Thoracic aorta (tissue), 2 donors: Measurements from ENCODE around the gene NGRN. TPM values are rescaled to one million over a fixed set of nuclear protein-coding genes. Genes with fewer than 3 reads are reported as not detected.
"Not testable (repeated sequence)": the region's sequence is repeated elsewhere in the genome, so short reads cannot be mapped to it uniquely, and the experiment has no call there.

Experiments
- ATAC-seq: fragments of 150-250 bp; one replicate; pipeline ENCODE4 v1.8.0; 2017; ENCODE audit warnings: low read depth; ENCODE audit not compliant: insufficient number of reproducible peaks, low FRiP score
- DNase-seq: peaks from one replicate; pipeline ENCODE4 v3.0.0-alpha.2; 2020; ENCODE audit warnings: low spot score
- H3K27ac ChIP-seq, 2 donors: fragments of 200-600 bp; sonication (generic); 1 replicate in 1 of 2; 2 replicates in 1 of 2; pipeline ENCODE4 v1.5.1; 2016; ENCODE audit warnings: mild to moderate bottlenecking in 2 of 2, moderate library complexity in 2 of 2
- H3K27me3 ChIP-seq: fragments of 200-600 bp; sonication (generic); replicated peaks from 2 replicates; pipeline ENCODE4 v1.6.0; 2016; ENCODE audit warnings: mild to moderate bottlenecking; ENCODE audit not compliant: insufficient read depth
- H3K36me3 ChIP-seq: fragments of 200-600 bp; sonication (generic); one replicate; pipeline ENCODE4 v1.5.1; 2016
- H3K4me1 ChIP-seq, 2 donors: fragments of 200-600 bp; sonication (generic); 1 replicate in 1 of 2; 2 replicates in 1 of 2; pipeline versions ENCODE4 v1.5.1 to v1.6.0; 2016; ENCODE audit warnings: low read depth in 2 of 2, mild to moderate bottlenecking in 1 of 2; ENCODE audit not compliant: control insufficient read depth in 1 of 2
- H3K4me3 ChIP-seq: fragments of 200-600 bp; sonication (generic); 2 replicates; pipeline ENCODE4 v1.5.1; 2016; ENCODE audit warnings: mild to moderate bottlenecking
- H3K9me3 ChIP-seq: fragments of 200-600 bp; sonication (generic); 2 replicates; pipeline ENCODE4 v1.5.1; 2016
- CTCF ChIP-seq: fragments of 200-600 bp; sonication (generic); IDR thresholded peaks from one replicate; pipeline ENCODE4 v1.5.1; 2019; ENCODE audit warnings: antibody characterized with exemption
- total RNA-seq, 2 donors: library from RNA; depleted of rRNA; stranded (reverse); fragments of >200 nt; gene quantifications; one replicate each; pipeline versions ENCODE4 v1.1.0 to v1.2.3, GENCODE V29; 2016

The NGRN gene
- total RNA-seq, 2 donors from 2014 or later, result 63.5 to 97.5 TPM

DNA sequence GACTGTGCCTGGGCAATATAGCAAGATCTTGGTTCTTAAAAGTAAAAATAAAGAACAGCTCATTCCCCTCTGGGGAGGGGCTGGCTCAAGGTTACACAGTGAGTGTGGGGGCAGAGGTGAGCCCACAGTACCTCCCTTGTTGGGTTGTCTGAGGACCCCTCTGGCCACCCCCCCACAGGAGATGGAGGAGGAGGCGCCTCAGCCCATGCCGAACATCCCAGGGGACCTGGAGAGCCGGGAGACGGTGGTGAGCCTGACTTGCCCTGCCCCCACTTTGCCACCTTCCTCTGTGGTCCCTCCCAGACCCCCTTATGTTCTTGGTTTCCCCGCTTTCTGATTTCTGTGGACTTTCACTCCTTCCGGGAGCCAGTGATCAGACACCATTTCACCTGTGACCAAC lies 28.7 kb downstream of the NGRN start:
- peaks cover 6 to 26% of the 10 kb centered on the region in 2 donors for H3K4me1 ChIP-seq
- ATAC-seq, result no peak
- TF ChIP-seq CTCF, result no peak

GRCh38 chr15:90294601-90295269 lies 29.3 kb downstream of the NGRN start:
- ATAC-seq (no peak), DNase-seq (no peak)
- Histone ChIP-seq H3K27ac (no peak overlapping the region), H3K9me3 (no peaks in the 10 kb centered on the region), H3K4me1 (peaks cover 6 to 26% of the 10 kb centered on the region in 2 donors), H3K36me3 (no peaks in the 10 kb centered on the region), H3K4me3 (no peak overlapping the region), H3K27me3 (no peaks in the 10 kb centered on the region)
- no peak for TF ChIP-seq CTCF

More for the DNA sequence above, 28.7 kb downstream of the NGRN start:
- Histone ChIP-seq H3K27me3 (no peaks in the 10 kb centered on the region), H3K36me3 (no peaks in the 10 kb centered on the region), H3K27ac (no peak overlapping the region), H3K9me3 (no peaks in the 10 kb centered on the region), H3K4me3 (no peak overlapping the region)
- no peak for DNase-seq

DNA sequence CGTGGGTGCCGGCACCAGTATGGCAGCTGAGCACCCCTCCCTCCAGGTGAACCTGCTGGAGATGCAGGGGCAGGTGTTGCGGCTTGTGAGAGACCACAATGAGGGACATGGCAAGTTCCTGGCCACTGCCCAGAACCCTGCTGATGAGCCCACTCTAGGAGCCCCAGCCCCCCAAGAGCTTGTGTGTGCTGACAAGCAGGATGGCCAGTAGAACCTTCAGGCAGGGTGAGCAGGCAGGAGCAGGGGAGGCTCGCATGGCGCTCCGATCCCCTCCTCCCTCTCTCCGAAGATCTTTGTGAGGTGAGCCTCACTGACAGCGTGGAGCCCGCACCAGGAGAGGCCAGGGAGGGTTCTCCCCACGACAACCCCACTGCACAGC lies 29.8 kb downstream of the NGRN start:
- no peak for TF ChIP-seq CTCF
- no peak for DNase-seq
- H3K4me3 ChIP-seq, result no peak overlapping the region
- ATAC-seq, result no peak
- peaks cover 6 to 26% of the 10 kb centered on the region in 2 donors for H3K4me1 ChIP-seq
- H3K36me3 ChIP-seq, result no peaks in the 10 kb centered on the region
- no peaks in the 10 kb centered on the region for H3K27me3 ChIP-seq
- H3K27ac ChIP-seq, result no peak overlapping the region
- no peaks in the 10 kb centered on the region for H3K9me3 ChIP-seq

DNA sequence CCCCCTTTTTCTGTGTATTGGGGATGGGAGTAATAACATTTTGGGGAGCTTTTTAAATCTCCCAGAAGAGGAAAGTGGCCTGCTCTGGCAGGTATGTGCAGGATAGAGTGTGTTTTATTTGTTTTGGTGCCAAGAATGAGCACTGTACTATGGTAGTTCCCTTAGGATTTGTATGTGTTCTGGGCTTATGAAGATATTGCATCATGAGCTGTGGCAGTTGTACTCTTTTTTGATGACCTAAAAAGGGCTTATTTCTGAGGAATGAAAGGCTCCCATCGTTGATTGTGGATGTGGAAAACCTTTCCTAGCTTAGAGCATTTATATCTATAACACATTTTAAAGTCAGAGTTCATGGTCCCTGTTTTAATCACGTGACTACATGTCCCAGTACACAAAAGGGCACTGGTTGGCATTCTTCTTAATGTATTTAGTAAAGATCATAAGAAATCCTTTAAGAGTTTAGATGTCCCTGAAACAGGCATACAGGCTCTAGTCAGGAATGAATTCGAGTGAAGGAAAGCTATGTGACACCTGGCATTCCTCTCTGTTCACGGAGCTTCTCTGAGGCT lies 30.9 kb downstream of the NGRN start:
- DNase-seq, result not testable (repeated sequence)
- H3K27ac ChIP-seq, result peak overlapping the region; percentile 60 to 62
- peaks cover 11 to 36% of the 10 kb centered on the region in 2 donors for H3K4me1 ChIP-seq

GRCh38 chr15:90297021-90297420 lies 31.5 kb downstream of the NGRN start:
- Histone ChIP-seq H3K4me1 (peaks cover 17 to 43% of the 10 kb centered on the region in 2 donors), H3K4me3 (no peak overlapping the region), H3K9me3 (no peaks in the 10 kb centered on the region), H3K27me3 (no peaks in the 10 kb centered on the region), H3K27ac (peak overlapping the region; percentile 60 to 62), H3K36me3 (no peaks in the 10 kb centered on the region)
- DNase-seq, result no peak
- ATAC-seq, result no peak
- no peak for TF ChIP-seq CTCF

More for the DNA sequence above, 30.9 kb downstream of the NGRN start:
- not testable (repeated sequence) for H3K27me3 ChIP-seq, H3K9me3 ChIP-seq, H3K4me3 ChIP-seq, H3K36me3 ChIP-seq, ATAC-seq
